ENCODE measurements around the gene MTFR2.

DNA sequence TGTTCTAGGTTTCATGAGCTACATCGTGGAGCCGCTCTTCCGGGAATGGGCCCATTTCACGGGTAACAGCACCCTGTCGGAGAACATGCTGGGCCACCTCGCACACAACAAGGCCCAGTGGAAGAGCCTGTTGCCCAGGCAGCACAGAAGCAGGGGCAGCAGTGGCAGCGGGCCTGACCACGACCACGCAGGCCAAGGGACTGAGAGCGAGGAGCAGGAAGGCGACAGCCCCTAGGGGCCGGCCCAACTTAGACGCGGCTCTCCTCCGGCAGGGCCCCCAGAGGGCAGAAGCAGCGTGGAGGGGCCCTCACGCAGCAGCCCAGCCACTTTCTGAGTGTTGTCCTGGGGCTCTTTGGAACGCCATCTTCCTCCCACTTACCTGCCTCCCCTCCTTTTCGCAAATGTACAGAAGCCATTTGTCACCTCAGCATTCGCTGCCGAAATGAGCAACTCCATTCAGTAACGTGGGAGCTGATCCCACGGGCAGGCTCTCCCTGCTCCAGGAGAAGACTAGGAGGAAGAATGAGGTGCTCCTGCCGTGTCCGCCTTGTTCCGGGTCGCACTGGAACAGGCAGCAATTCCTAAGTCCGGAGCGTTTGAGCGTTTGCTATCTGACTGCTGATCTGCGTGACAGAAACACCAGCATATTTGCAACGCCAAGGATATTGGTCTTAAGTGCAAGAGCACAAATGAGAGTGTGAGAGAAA, 58.4 kb downstream of the MTFR2 start:
- TF ChIP-seq, protein P1, sequence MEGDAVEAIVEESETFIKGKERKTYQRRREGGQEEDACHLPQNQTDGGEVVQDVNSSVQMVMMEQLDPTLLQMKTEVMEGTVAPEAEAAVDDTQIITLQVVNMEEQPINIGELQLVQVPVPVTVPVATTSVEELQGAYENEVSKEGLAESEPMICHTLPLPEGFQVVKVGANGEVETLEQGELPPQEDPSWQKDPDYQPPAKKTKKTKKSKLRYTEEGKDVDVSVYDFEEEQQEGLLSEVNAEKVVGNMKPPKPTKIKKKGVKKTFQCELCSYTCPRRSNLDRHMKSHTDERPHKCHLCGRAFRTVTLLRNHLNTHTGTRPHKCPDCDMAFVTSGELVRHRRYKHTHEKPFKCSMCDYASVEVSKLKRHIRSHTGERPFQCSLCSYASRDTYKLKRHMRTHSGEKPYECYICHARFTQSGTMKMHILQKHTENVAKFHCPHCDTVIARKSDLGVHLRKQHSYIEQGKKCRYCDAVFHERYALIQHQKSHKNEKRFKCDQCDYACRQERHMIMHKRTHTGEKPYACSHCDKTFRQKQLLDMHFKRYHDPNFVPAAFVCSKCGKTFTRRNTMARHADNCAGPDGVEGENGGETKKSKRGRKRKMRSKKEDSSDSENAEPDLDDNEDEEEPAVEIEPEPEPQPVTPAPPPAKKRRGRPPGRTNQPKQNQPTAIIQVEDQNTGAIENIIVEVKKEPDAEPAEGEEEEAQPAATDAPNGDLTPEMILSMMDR (IDR thresholded peaks at IDR 0.05): no peak
- TF ChIP-seq, protein P2, sequence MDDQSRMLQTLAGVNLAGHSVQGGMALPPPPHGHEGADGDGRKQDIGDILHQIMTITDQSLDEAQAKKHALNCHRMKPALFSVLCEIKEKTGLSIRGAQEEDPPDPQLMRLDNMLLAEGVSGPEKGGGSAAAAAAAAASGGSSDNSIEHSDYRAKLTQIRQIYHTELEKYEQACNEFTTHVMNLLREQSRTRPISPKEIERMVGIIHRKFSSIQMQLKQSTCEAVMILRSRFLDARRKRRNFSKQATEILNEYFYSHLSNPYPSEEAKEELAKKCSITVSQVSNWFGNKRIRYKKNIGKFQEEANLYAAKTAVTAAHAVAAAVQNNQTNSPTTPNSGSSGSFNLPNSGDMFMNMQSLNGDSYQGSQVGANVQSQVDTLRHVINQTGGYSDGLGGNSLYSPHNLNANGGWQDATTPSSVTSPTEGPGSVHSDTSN (IDR thresholded peaks at IDR 0.05): no peak
- TF ChIP-seq POLR2A (IDR thresholded peaks at IDR 0.05; ENCODE audit: low read length) (no peak), RFX5 (IDR thresholded peaks at IDR 0.05) (no peak), HOXA7 (CRISPR knock-in tag; IDR thresholded peaks at IDR 0.05) (no peak), RAD21 (conservative IDR thresholded peaks at IDR 0.05 in 1 of 2, IDR thresholded peaks at IDR 0.05 in 1 of 2) (no peak), JUNB (IDR thresholded peaks at IDR 0.05) (no peak), SMC3 (IDR thresholded peaks at IDR 0.05) (no peak), CHD2 (IDR thresholded peaks at IDR 0.05; ENCODE audit: low read length, partially characterized antibody) (no peak), CBX8 (IDR thresholded peaks at IDR 0.05) (no peak)
